Activated T-helper 1 cell treated with Interleukin-2 at 50 U/mL for 16 hours (primary cell): ENCODE results near the gene TLR10.

Source experiments
- DNase-seq: peaks from one replicate; pipeline ENCODE4 v3.0.0-alpha.2; 2020; ENCODE audit warnings: low read depth

TLR10 gene

DNA sequence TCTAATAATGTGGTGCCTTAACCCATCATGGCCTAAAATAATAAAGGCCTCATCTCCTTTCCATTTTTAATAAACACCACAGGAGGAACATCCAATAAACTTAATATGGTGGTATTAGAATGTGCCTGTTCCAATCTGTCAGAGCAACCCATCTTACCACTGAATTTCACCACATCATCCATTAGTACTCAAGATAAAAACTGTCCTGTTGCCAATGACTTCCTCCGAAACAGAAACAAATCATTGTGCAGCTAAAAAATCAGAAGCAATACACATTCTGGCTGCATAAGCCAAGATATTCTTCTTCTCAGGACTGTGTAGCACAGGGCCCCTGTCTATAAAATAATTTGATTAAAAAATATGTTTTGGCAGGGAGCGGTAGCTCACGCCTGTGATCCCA lies 18.5 kb downstream of the TLR10 start:
- no peak for DNase-seq

GRCh38 chr4:38762560-38762959 lies 20.2 kb downstream of the TLR10 start:
- no peak for DNase-seq

- no peak for DNase-seq
Measured at GRCh38 chr4:38759790-38760122, 23.0 kb downstream of the TLR10 start.

- DNase-seq, result peak; percentile 11
Measured at GRCh38 chr4:38759113-38759789, 23.5 kb downstream of the TLR10 start.

GRCh38 chr4:38757945-38758600 lies 24.7 kb downstream of the TLR10 start:
- no peak for DNase-seq

- no peak for DNase-seq
Measured at GRCh38 chr4:38752941-38753806, 29.6 kb downstream of the TLR10 start.

- DNase-seq, result no peak
Measured at GRCh38 chr4:38752372-38752940, 30.3 kb downstream of the TLR10 start.

DNA sequence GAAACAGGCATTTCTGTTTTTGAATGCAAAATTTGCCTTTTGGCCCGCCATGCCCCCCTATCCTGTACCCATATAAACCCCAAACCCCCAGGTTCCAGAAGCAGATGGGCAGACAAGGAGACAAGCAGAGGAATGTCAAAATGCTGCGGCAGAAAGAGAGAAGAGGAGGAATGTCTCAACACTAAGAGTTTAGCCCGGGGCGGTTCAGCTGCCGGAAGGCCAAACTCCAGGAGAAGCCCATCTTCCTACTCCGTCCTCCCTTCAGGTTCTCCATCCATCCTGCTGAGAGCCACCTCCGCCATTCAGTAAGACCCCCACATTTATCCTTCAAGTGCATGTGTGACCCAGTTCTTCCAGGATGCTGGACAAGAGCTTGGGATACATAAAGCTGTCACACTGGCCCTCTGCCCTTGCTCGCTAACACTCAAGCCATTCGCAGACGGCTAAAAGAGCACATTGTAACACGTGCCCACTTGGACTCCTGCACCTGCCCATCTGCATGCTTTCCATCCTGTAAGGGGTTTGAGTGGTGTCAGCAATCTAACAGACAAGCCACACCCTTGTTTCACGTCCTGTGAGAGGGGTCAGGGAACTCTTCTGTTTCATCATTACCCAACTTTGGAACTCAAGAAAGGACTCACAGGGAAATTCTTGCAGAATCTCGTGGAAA lies 31.3 kb downstream of the TLR10 start:
- DNase-seq, result no peak

DNA sequence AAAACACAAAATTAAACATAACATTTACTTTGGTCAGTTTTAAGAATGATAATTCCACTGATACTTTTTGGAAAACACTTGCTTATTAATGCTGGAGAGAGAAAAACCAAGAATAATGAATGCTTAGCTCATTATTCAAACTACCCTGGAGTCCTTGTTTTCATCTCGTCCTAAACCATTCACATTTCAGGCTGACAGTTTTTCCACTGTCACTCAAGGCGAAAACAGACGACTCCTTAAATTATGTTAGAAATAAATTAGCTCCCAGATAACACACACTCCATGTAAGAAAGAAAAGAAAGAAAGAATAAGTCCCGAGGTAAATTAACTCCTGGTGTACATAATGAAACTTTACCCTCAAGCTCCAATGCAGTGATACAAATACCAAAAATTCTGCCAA lies 33.5 kb downstream of the TLR10 start:
- no peak for DNase-seq

GRCh38 chr4:38747629-38748028 lies 35.2 kb downstream of the TLR10 start:
- no peak for DNase-seq

GRCh38 chr4:38745881-38746280 lies 36.9 kb downstream of the TLR10 start:
- no peak for DNase-seq

DNA sequence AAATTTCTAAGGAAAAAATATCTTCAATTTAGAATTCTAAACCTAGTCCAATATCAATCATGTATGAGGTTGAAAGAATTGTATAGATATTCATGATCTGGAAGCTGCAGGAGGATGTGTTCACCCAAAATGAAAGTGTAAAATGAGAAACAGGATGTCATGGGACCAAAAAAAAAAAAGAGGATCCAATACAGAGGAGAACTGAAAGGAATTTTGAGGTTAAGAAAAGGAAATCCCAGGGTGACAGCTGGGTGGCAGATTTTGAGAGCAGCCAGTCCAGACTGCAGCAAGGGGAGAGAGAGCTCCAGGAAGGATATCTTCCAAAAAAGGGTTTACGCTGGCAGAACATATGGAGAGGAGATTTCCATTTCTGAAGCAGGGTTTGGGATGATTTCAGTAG lies 38.9 kb downstream of the TLR10 start:
- DNase-seq, result no peak

GRCh38 chr4:38740303-38740702 lies 42.5 kb downstream of the TLR10 start:
- no peak for DNase-seq

DNA sequence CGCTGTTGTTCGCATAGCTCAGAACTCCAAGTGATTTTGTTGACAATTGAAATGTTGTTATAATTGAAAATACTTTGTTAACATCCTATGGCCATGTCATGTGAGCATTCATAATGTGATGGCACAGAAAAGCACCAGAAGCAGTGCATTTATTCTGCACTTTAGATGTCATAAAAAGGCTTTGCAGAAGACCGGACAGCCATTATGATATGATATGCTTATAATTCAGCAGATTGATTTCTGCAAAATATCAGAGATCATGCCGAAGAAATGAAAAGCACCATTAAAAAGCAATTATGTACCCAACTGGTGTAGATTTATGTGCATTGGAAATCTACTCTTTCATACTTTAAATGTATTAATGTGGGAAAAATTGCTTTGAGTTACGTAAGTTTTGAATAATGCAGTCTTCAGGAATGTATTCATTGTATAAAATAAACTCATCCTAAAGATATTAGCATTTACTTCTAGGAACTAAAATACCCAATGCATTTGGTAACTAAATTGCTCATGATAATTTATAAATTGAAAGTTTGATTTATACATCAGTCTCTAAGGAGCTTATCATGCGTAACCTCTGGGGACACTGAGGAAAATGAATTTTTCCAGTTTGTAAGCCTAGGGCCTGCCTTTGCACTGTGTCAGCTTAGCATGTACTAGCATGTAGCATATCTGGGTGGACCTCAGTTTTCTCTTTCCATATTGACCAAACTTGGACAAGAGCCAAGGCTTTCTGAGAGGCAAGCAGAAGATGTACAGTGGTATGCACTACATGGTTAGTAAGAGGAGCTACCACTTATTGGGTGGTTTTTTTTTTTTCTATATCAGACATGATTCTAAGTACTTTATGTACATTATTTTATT lies 43.6 kb downstream of the TLR10 start:
- no peak for DNase-seq

- no peak for DNase-seq
Measured at GRCh38 chr4:38735870-38736269, 46.9 kb downstream of the TLR10 start.

DNA sequence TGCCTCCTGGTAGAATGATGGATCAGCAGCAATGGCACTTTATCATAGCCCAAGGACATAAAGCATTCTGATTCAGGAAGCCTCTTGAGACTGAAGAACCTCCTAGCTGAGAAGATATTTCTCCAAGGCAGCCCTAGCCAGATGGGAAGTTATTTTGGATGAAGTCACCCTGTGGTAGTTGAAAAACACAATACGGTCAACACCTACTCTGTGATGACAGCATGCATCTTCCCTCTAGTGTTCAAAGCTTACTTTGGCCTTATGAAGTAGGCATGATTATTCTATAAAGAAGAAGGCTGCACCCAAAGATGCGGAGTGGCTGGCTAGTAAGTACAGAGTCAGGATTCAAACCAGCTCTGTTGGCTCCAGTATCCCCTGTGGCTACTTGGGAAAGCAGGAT lies 47.9 kb downstream of the TLR10 start:
- no peak for DNase-seq

DNA sequence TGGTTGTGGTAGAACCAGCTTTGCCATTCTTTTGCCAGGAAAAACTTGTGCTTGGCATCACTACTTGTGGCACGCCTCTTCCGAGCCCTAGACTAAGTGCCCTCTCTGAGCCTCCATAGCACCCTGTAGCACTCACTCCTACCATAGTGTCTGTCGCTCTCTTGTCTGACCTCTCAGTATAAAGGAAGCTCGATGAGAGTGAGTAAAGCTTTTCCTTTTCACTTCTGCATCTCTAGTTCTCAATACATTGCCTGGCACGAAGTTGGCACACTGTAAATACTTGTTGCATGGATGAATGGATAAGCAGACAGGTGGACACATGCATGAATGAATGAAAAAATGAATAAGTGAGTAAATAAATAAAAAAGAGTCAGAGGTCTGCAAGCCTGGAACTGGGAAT lies 48.3 kb downstream of the TLR10 start:
- DNase-seq, result no peak

DNA sequence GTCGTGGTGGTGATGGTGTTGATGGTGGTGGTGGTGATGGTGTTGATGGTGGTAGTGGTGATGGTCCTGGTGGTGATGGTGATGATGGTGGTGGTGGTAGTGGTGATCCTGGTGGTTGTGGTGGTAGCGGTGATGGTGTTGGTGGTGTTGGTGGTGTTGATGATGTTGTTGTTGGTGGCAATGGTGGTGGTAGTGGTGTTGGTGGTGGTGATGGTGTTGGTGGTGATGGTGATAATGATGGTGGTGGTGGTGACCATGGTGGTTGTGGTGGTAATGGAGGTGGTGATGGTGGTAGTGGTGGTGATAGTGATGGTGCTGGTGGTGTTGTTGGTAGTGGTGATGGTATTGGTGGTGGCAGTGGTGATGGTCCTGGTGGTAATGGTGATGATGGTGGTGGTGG lies 49.1 kb downstream of the TLR10 start:
- no peak for DNase-seq

DNA sequence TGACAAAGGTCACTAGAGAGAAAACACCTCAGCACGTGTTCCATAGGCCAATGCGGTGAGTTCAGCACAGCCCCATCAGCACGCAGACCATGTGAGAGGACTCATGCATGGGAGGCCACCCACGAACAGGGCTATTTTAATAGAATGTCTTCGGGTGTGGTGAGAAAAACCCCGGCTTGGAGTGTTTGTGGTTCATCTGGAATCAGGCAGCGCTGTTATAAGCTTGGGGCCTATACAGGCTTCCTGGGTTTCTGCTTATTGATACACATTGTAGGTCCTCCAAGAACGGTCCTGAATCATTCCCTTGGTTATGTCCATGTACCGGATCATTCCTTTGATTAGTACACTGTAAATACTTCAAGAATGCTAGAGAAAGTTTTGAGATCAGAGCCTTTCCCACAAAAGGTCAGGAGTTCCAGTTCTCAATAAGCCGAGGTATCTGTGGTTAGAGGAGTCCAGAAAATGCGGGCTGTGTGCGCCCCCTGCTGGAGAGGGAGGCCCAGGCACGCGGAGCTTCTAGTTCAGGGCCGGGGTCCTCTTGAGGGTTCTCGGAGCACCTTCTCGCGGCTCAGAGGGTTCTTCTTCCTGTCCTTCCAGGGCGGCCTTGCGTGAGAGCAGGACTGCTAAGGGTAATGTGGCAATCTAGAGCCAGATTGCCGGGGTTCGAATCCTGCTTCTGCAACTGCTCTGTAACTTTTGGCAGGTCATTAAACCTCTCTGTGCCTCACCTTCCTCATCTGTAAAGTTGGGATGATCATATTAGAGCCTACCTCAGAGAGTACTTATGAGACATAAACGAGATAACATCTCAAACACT lies 51.8 kb downstream of the TLR10 start:
- peak; percentile 65 for DNase-seq

DNA sequence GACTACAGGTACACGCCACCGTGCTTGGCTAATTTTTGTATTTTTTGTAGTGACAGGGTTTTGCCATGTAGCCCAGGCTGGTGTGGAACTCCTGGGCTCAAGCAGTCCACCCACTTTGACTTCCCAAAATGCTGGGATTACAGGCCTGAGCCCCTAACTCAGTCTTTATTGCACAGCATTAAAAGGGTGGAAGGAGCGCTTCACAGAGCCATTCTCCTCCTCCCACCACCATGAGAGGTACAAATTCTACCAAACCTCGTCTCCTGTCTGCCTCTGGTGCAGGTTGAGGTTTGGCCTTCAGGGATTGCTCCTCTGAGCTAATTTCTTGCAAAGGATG lies 52.3 kb downstream of the TLR10 start:
- DNase-seq, result no peak
